OCI-LY3 (cell line): ENCODE measurements around the gene TDP2.

ENCODE experiments used
- H2AFZ ChIP-seq: fragments of 200-600, 300-600 bp; shearing (Covaris generic); 2 replicates; pipeline ENCODE4 v1.6.0; 2014; ENCODE audit warnings: antibody characterized with exemption, low read depth, low read length
- H3K27ac ChIP-seq: fragments of 200-600, 300-600 bp; sonication (generic); 2 replicates; pipeline ENCODE4 v1.5.1; 2014; ENCODE audit warnings: mild to moderate bottlenecking, low read length, moderate library complexity, mixed read lengths
- H3K27me3 ChIP-seq: fragments of 200-600, 300-600 bp; sonication (generic); 2 replicates; pipeline ENCODE4 v1.6.1; 2014; ENCODE audit warnings: low read depth, low read length, mixed read lengths
- H3K36me3 ChIP-seq: fragments of 200-600, 300-600 bp; sonication (generic); replicated peaks from 2 replicates; pipeline ENCODE3; 2014; ENCODE audit warnings: low read depth, low read length, mixed read lengths
- H3K4me1 ChIP-seq: fragments of 300-600, 200-600 bp; sonication (generic); 2 replicates; pipeline ENCODE4 v1.6.1; 2014; ENCODE audit warnings: low read length, mixed read lengths
- H3K4me2 ChIP-seq: fragments of 200-600, 300-600 bp; sonication (generic); 2 replicates; pipeline ENCODE4 v1.6.1; 2014; ENCODE audit warnings: low read length, mixed read lengths
- H3K4me3 ChIP-seq: fragments of 300-600, 200-600 bp; sonication (generic); 2 replicates; pipeline ENCODE4 v1.5.1; 2014; ENCODE audit warnings: antibody characterized with exemption, mild to moderate bottlenecking, low read length, moderate library complexity
- H3K79me2 ChIP-seq: fragments of 300-600, 200-600 bp; shearing (Covaris generic); 2 replicates; pipeline ENCODE4 v1.6.1; 2014; ENCODE audit warnings: mild to moderate bottlenecking, low read length, mixed read lengths
- H3K9ac ChIP-seq: fragments of 300-600, 200-600 bp; shearing (Covaris generic); 2 replicates; pipeline ENCODE4 v1.6.0; 2014; ENCODE audit warnings: mild to moderate bottlenecking, low read length, moderate library complexity
- H3K9me3 ChIP-seq: fragments of 200-600, 300-600 bp; shearing (Covaris generic); 2 replicates; pipeline ENCODE4 v1.6.1; 2014; ENCODE audit warnings: low read length, mixed read lengths; ENCODE audit not compliant: insufficient read depth
- H4K20me1 ChIP-seq: fragments of 200-600, 300-600 bp; sonication (generic); 2 replicates; pipeline ENCODE4 v1.6.1; 2016; ENCODE audit warnings: low read length, mixed read lengths; ENCODE audit not compliant: insufficient read depth
- EZH2phosphoT487 ChIP-seq: fragments of 200-600 bp; shearing (Covaris generic); IDR thresholded peaks from 2 replicates; pipeline ENCODE4 v1.6.1; 2018; ENCODE audit warnings: antibody characterized with exemption, mixed run types, low read depth
- TF ChIP-seq, protein P1 (sequence below): fragments of 200-600, 300-600 bp; sonication (generic); IDR thresholded peaks from 2 replicates; pipeline ENCODE4 v1.5.1; 2014; ENCODE audit warnings: antibody characterized with exemption, low read length, low read depth

The TDP2 gene

DNA sequence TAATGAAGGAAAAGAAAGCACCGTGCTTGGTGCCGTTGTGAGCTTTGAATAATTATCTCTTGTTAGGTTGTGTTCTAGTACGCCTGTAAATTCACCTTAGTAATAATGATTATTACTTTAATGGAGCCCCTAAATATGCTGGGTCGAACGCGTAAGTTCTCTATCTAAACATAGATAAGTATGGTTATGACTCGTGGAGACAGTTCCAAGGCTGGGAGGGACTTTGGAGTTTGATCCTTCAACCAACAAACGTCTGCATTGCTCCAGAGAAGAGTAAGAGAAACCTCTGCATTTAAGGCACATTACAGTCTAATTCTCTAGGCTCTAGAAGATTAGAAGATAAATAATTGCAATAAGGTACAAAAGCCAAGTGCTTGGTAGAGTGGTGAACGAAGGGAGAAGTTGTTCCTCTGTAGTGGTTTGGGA is 692 bp upstream of the TDP2 start:
- peak overlapping the region; percentile 100 for H3K4me3 ChIP-seq
- peak overlapping the region; percentile 98 for H3K4me2 ChIP-seq
- peaks cover 33% of the 10 kb centered on the region for H3K79me2 ChIP-seq
- H3K4me1 ChIP-seq: peaks cover 11% of the 10 kb centered on the region; the same call in 1 of the 2 replicates
- no peak for TF ChIP-seq EZH2phosphoT487
- TF ChIP-seq, protein P1, sequence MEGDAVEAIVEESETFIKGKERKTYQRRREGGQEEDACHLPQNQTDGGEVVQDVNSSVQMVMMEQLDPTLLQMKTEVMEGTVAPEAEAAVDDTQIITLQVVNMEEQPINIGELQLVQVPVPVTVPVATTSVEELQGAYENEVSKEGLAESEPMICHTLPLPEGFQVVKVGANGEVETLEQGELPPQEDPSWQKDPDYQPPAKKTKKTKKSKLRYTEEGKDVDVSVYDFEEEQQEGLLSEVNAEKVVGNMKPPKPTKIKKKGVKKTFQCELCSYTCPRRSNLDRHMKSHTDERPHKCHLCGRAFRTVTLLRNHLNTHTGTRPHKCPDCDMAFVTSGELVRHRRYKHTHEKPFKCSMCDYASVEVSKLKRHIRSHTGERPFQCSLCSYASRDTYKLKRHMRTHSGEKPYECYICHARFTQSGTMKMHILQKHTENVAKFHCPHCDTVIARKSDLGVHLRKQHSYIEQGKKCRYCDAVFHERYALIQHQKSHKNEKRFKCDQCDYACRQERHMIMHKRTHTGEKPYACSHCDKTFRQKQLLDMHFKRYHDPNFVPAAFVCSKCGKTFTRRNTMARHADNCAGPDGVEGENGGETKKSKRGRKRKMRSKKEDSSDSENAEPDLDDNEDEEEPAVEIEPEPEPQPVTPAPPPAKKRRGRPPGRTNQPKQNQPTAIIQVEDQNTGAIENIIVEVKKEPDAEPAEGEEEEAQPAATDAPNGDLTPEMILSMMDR: 0 out of 2 replicates have a peak, but pooled peaks have one; percentile 2
- H4K20me1 ChIP-seq: no peaks in the 10 kb centered on the region
- no peaks in the 10 kb centered on the region for H3K27me3 ChIP-seq
- no peaks in the 10 kb centered on the region; the same call in 1 of the 2 replicates for H3K9me3 ChIP-seq
- peaks cover 16% of the 10 kb centered on the region for H3K36me3 ChIP-seq
- H2AFZ ChIP-seq: peak overlapping the region; percentile 97
- H3K27ac ChIP-seq: peak overlapping the region; percentile 75
- peak overlapping the region; percentile 99 for H3K9ac ChIP-seq

DNA sequence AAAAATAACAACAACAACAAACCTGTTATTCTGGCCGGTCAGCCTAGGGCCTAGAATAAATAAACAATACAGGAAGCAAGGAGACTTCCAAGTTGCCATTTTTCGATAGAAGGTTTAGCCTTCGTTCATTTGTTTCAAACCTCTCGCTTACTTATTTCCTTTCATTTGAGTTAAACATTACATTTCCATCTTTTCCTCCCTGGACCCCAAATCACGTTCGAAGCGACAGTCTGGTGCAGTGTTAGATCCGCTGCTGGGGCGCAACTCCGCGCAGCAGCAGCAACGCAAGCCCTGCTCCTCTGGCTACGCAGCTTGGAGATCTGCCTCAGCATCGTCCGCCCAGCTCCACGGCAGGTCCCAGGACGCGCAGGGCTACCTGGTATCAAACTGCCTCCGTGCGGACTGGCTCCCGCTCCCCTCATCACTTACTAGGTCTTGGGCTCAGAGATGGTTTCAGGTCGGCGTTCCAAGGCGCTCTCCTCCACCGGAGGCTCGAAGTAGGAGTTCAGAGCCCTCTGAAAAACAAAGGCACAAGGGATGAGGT is 530 bp downstream of the TDP2 start:
- no peaks in the 10 kb centered on the region for H4K20me1 ChIP-seq
- peak overlapping the region; percentile 73 for H3K27ac ChIP-seq
- H3K27me3 ChIP-seq: no peaks in the 10 kb centered on the region
- H3K9ac ChIP-seq: peak overlapping the region; percentile 99
- peaks cover 11% of the 10 kb centered on the region; the same call in 1 of the 2 replicates for H3K4me1 ChIP-seq
- H3K79me2 ChIP-seq: peaks cover 33% of the 10 kb centered on the region
- peak overlapping the region; percentile 92 for H2AFZ ChIP-seq
- H3K36me3 ChIP-seq: peaks cover 16% of the 10 kb centered on the region
- peak overlapping the region; percentile 75 for H3K4me2 ChIP-seq
- H3K9me3 ChIP-seq: no peaks in the 10 kb centered on the region
- H3K4me3 ChIP-seq: peak overlapping the region; percentile 100
- no peak for TF ChIP-seq EZH2phosphoT487
- TF ChIP-seq, protein P1: no peak

DNA sequence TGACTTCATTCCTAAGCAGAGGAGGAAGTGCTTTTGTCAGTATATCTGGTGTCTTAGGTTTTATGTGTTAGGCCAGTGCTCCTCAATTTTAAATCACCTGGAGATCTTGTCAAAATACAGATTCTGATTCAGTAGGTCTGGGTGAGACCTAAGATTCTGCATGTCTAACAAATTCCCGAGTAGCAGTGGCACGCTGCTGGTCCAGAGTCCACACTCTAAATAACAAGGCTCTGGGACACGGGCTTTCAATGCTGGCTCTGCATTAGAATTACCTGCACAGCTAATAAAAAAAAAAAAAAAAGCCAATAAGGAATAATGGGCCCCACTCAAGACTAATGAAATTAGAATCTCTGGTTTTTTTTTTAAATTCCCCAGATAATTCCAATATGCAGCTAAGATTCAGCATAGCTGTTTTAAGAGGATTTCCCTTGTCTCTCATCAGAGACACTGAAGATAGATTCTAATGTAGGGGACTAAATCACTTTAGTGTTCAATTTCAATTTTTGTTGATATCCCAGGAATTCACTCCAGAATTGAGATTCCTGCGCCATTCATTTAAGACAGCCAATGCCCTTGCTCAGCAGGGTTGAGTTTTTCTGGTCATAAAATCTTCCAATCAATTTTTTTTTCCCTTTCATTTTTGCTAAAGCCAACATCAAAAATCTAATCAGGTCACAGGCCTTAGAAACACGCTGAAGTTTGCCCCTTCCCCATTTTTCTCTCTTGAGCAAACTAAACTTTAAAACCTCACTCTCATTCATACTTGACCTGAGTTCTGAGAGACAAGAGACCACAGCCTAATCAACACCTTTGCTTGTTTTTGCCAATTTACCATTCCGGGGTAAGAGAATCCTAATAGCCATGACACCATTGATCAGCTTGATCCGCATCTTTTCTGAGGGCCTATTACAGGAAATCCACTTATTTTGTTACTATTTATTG is 2.4 kb downstream of the TDP2 start:
- Histone ChIP-seq H3K9me3 (no peaks in the 10 kb centered on the region), H3K9ac (no peak overlapping the region), H3K4me3 (no peak overlapping the region), H3K79me2 (peaks cover 33% of the 10 kb centered on the region), H4K20me1 (no peaks in the 10 kb centered on the region), H3K4me1 (peaks cover 11% of the 10 kb centered on the region; the same call in 1 of the 2 replicates), H2AFZ (no peak overlapping the region), H3K27ac (no peak overlapping the region), H3K36me3 (peaks cover 16% of the 10 kb centered on the region), H3K27me3 (no peaks in the 10 kb centered on the region), H3K4me2 (no peak overlapping the region)
- no peak for TF ChIP-seq EZH2phosphoT487
- TF ChIP-seq, protein P1: no peak

DNA sequence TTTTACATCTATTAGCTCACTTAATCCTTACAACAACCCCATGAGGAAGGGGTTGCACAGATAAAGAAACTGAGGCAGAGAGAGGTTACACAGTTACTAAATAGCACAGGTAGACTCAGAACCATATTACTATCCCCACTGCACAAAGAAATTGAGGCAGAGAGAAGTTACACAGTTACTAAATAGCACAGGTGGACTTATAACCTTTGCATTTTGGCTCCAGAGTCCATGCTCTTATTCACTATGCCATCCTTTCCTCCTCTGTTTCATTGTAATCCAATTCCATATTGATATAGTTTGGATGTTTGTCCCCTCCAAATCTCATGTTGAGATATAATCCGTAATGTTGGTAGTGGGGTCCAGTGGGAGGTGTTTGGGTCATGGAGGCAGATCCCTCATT is 3.5 kb downstream of the TDP2 start:
- Histone ChIP-seq H3K27me3 (no peaks in the 10 kb centered on the region), H3K36me3 (peaks cover 10% of the 10 kb centered on the region), H3K4me3 (no peak overlapping the region), H3K4me1 (peaks cover 11% of the 10 kb centered on the region; the same call in 1 of the 2 replicates), H3K4me2 (no peak overlapping the region), H2AFZ (no peak overlapping the region), H3K9me3 (no peaks in the 10 kb centered on the region), H4K20me1 (no peaks in the 10 kb centered on the region), H3K27ac (no peak overlapping the region), H3K79me2 (peaks cover 33% of the 10 kb centered on the region), H3K9ac (no peak overlapping the region)
- TF ChIP-seq EZH2phosphoT487: no peak
- TF ChIP-seq, protein P1: no peak
